NB4 (cell line): ENCODE data around the gene TAS1R3.

ENCODE experiments used
- CTCF ChIP-seq: IDR thresholded peaks from one replicate; pipeline ENCODE4 v1.5.1; 2012; ENCODE audit warnings: low read depth, low read length
- MAX ChIP-seq: IDR thresholded peaks from 2 replicates; pipeline ENCODE4 v1.6.1; 2011; ENCODE audit warnings: low read depth, low read length
- POLR2A ChIP-seq: IDR thresholded peaks from 2 replicates; pipeline ENCODE4 v1.6.1; 2011; ENCODE audit warnings: mild to moderate bottlenecking; ENCODE audit not compliant: insufficient read length; ENCODE audit errors: extremely low read depth

- TF ChIP-seq CTCF (no peak), POLR2A (no peak), MAX (no peak)
Measured at GRCh38 chr1:1359664-1360468, 28.8 kb downstream of the TAS1R3 start.
